ENCODE results near the gene HACD1.

HACD1 gene

GRCh38 chr10:17659365-17659764, 42.2 kb upstream of the HACD1 start:
- CTCF ChIA-PET: no interaction called here

GRCh38 chr10:17657103-17657500, 39.9 kb upstream of the HACD1 start:
- Histone ChIP-seq H3K27ac (ENCODE audit: extremely low read depth, low read depth, low read length) (no peak overlapping the region), H3K4me3 (ENCODE audit: low read depth, low read length) (no peak overlapping the region), H3K4me1 (ENCODE audit: control insufficient read depth, insufficient read depth, low read length) (no peaks in the 10 kb centered on the region), H3K36me3 (ENCODE audit: control insufficient read depth in 2 of 2, insufficient read depth in 1 of 2, low read length in 2 of 2) (peaks cover 0 to 12% of the 10 kb centered on the region in 2 experiments; a peak in 1 of 3 replicates), H3K9me3 (ENCODE audit: control insufficient read depth, insufficient read depth, low read depth, low read length) (no peaks in the 10 kb centered on the region)
- ChIA-PET POLR2A (no interaction called here), CTCF (no interaction called here)
- TF ChIP-seq OSR2 (tag by site-specific recombination; IDR thresholded peaks at IDR 0.05) (no peak), SETDB1 (IDR thresholded peaks at IDR 0.05; ENCODE audit: insufficient read length, low read length) (peak; percentile 6)

More at GRCh38 chr10:17659365-17659764, 42.2 kb upstream of the HACD1 start:
- Histone ChIP-seq H3K36me3 (ENCODE audit: control insufficient read depth in 2 of 2, insufficient read depth in 1 of 2, low read length in 2 of 2) (peaks cover 0 to 7% of the 10 kb centered on the region in 2 experiments; a peak in 1 of 3 replicates), H3K4me3 (ENCODE audit: low read depth, low read length) (no peak overlapping the region), H3K4me1 (ENCODE audit: control insufficient read depth, insufficient read depth, low read length) (no peaks in the 10 kb centered on the region), H3K27ac (ENCODE audit: extremely low read depth, low read depth, low read length) (no peak overlapping the region), H3K9me3 (ENCODE audit: control insufficient read depth, insufficient read depth, low read depth, low read length) (no peaks in the 10 kb centered on the region)
- POLR2A ChIA-PET: no interaction called here
- no peak for TF ChIP-seq ZNF664 (tag by site-specific recombination; IDR thresholded peaks at IDR 0.05)

GRCh38 chr10:17655567-17656146, 38.5 kb upstream of the HACD1 start:
- Histone ChIP-seq H3K9me3 (ENCODE audit: control insufficient read depth, insufficient read depth, low read depth, low read length) (no peaks in the 10 kb centered on the region), H3K36me3 (ENCODE audit: control insufficient read depth in 2 of 2, insufficient read depth in 1 of 2, low read length in 2 of 2) (peaks cover 0 to 9% of the 10 kb centered on the region in 2 experiments; a peak in 1 of 3 replicates), H3K4me3 (ENCODE audit: low read depth, low read length) (no peak overlapping the region), H3K27ac (ENCODE audit: extremely low read depth, low read depth, low read length) (no peak overlapping the region), H3K4me1 (ENCODE audit: control insufficient read depth, insufficient read depth, low read length) (no peaks in the 10 kb centered on the region)
- ChIA-PET CTCF (interaction anchor here (0.6 kb wide), 1 partner anchor 97 kb away, joined by 3 read pairs; no protein-coding TSS in a partner anchor), POLR2A (interaction anchor here (1.6 kb wide), 1 partner anchor 12 kb away, joined by 3 read pairs; the partner anchor contains the start of gene STAM)
- TF ChIP-seq ZNF19 (tag by site-specific recombination; IDR thresholded peaks at IDR 0.05; ENCODE audit: low read depth) (no peak), SETDB1 (IDR thresholded peaks at IDR 0.05; ENCODE audit: insufficient read length, low read length) (peak; percentile 22)

GRCh38 chr10:17655009-17655408, 37.8 kb upstream of the HACD1 start:
- no peaks in the 10 kb centered on the region for H3K4me1 ChIP-seq (ENCODE audit: control insufficient read depth, insufficient read depth, low read length)
- no peak overlapping the region for H3K4me3 ChIP-seq (ENCODE audit: low read depth, low read length)
- no peak overlapping the region for H3K27ac ChIP-seq (ENCODE audit: extremely low read depth, low read depth, low read length)
- CTCF ChIA-PET: interaction anchor here (0.6 to 0.7 kb wide), 3 partner anchors 35 to 279 kb away, joined by 3 read pairs; no protein-coding TSS in a partner anchor
- peaks cover 0 to 6% of the 10 kb centered on the region in 2 experiments; a peak in 1 of 3 replicates for H3K36me3 ChIP-seq (ENCODE audit: control insufficient read depth in 2 of 2, insufficient read depth in 1 of 2, low read length in 2 of 2)
- POLR2A ChIA-PET: interaction anchor here (1.6 kb wide), 1 partner anchor 11 kb away, joined by 3 read pairs; the partner anchor contains the start of gene STAM
- TF ChIP-seq ZNF274 (IDR thresholded peaks at IDR 0.05; ENCODE audit: low read length) (no peak), ZNF274 (tag by site-specific recombination; IDR thresholded peaks at IDR 0.05; ENCODE audit: borderline replicate concordance) (no peak), ZSCAN5A (tag by site-specific recombination; IDR thresholded peaks at IDR 0.05) (no peak), ZNF768 (tag by site-specific recombination; IDR thresholded peaks at IDR 0.05) (no peak), SCRT2 (tag by site-specific recombination; IDR thresholded peaks at IDR 0.05) (no peak), BCL11B (tag by site-specific recombination; IDR thresholded peaks at IDR 0.05; ENCODE audit: low read depth) (no peak), ZNF600 (tag by site-specific recombination; IDR thresholded peaks at IDR 0.05) (no peak)
- H3K9me3 ChIP-seq (ENCODE audit: control insufficient read depth, insufficient read depth, low read depth, low read length): no peaks in the 10 kb centered on the region

GRCh38 chr10:17652585-17652984, 35.4 kb upstream of the HACD1 start:
- H3K9me3 ChIP-seq (ENCODE audit: control insufficient read depth, insufficient read depth, low read depth, low read length): no peaks in the 10 kb centered on the region
- H3K4me3 ChIP-seq (ENCODE audit: low read depth, low read length): no peak overlapping the region
- POLR2A ChIA-PET: interaction anchor here (1.4 kb wide), 1 partner anchor 9 kb away, joined by 6 read pairs; the partner anchor contains the start of gene STAM
- TF ChIP-seq ZNF777 (tag by site-specific recombination; IDR thresholded peaks at IDR 0.05; ENCODE audit: borderline replicate concordance) (no peak), ZNF623 (tag by site-specific recombination; IDR thresholded peaks at IDR 0.05) (no peak), ZNF341 (tag by site-specific recombination; IDR thresholded peaks at IDR 0.05; ENCODE audit: low read depth) (no peak), ZSCAN16 (tag by site-specific recombination; IDR thresholded peaks at IDR 0.05) (no peak), ZNF530 (tag by site-specific recombination; IDR thresholded peaks at IDR 0.05; ENCODE audit: low read depth) (no peak), ZBTB44 (tag by site-specific recombination; IDR thresholded peaks at IDR 0.05) (no peak), ZNF16 (tag by site-specific recombination; IDR thresholded peaks at IDR 0.05; ENCODE audit: low read depth) (no peak), ZBTB21 (tag by site-specific recombination; IDR thresholded peaks at IDR 0.05) (no peak), ZNF23 (tag by site-specific recombination; IDR thresholded peaks at IDR 0.05; ENCODE audit: borderline replicate concordance) (no peak), GFI1B (tag by site-specific recombination; IDR thresholded peaks at IDR 0.05) (no peak), ZBTB8A (tag by site-specific recombination; IDR thresholded peaks at IDR 0.05) (no peak), WT1 (tag by site-specific recombination; IDR thresholded peaks at IDR 0.05) (no peak)
- no peaks in the 10 kb centered on the region for H3K4me1 ChIP-seq (ENCODE audit: control insufficient read depth, insufficient read depth, low read length)
- CTCF ChIA-PET: interaction anchor here (1.2 kb wide), 1 partner anchor 85 kb away, joined by 4 read pairs; no protein-coding TSS in a partner anchor
- peaks cover 0 to 16% of the 10 kb centered on the region in 2 experiments; a peak in 2 of 3 replicates for H3K36me3 ChIP-seq (ENCODE audit: control insufficient read depth in 2 of 2, insufficient read depth in 1 of 2, low read length in 2 of 2)
- no peak overlapping the region for H3K27ac ChIP-seq (ENCODE audit: extremely low read depth, low read depth, low read length)
